Nephron (organoid): ENCODE results near the gene ARTN.

Experiments
- H3K27ac Mint-ChIP-seq, 3 experiments: 2 replicates each; pipeline ENCODE4 v1.8.0; 2020; ENCODE audit warnings: mixed read lengths in 3 of 3, mild to moderate bottlenecking in 2 of 3, moderate library complexity in 1 of 3
- H3K27me3 Mint-ChIP-seq: 2 replicates; pipeline ENCODE4 v1.8.0; 2021; ENCODE audit warnings: low read depth, mild to moderate bottlenecking, moderate library complexity, mixed read lengths
- H3K36me3 Mint-ChIP-seq: 2 replicates; pipeline ENCODE4 v1.8.0; 2020; ENCODE audit warnings: low read depth, mixed read lengths
- H3K4me1 Mint-ChIP-seq: 2 replicates; pipeline ENCODE4 v1.8.0; 2020; ENCODE audit warnings: mixed read lengths
- H3K4me3 Mint-ChIP-seq, 3 experiments: 2 replicates each; pipeline ENCODE4 v1.8.0; 2020; ENCODE audit warnings: mild to moderate bottlenecking in 3 of 3, mixed read lengths in 3 of 3, moderate library complexity in 2 of 3
- H3K9me3 Mint-ChIP-seq: 2 replicates; pipeline ENCODE4 v1.8.0; 2020; ENCODE audit warnings: mixed read lengths
- CTCF ChIP-seq, 3 experiments: fragments of 200-600 bp; sonication (generic); IDR thresholded peaks; one replicate each; pipeline ENCODE4 v1.5.0; 2021; ENCODE audit warnings: antibody characterized with exemption in 3 of 3; ENCODE audit not compliant: unreplicated experiment in 3 of 3

ARTN gene

DNA sequence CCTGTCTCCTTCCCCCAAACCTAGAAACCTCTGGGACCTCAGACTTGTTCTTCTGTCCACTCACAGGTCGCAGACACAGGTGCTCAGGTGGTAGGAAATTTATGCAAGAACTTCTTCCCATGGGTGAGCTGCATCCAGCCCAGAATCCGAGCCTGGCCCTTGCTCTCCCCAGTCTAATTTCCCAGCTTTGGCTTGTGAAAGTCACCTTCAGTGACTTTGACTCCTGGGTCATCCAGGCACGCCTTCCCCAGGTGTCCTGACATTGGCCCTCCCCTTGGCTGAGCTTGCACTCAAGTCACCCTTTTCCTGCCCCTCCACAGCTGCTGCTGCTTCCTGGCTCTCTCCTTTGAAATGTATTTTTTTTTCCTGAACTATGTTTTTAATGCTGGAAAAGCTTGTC is 19.8 kb downstream of the ARTN start:
- no peak for TF ChIP-seq CTCF (IDR thresholded peaks at IDR 0.05; ENCODE audit: unreplicated experiment in 3 of 3)
- Mint-ChIP-seq H3K4me1 (peaks cover 52% of the 10 kb centered on the region), H3K4me3 (no peak overlapping the region), H3K27ac (peak overlapping the region in 1 of 3 experiments; percentile 40), H3K27me3 (no peaks in the 10 kb centered on the region), H3K36me3 (peaks cover 19% of the 10 kb centered on the region), H3K9me3 (no peaks in the 10 kb centered on the region)

GRCh38 chr1:43954036-43954435 is 20.4 kb downstream of the ARTN start:
- Mint-ChIP-seq H3K4me1 (peaks cover 46% of the 10 kb centered on the region), H3K4me3 (no peak overlapping the region), H3K27ac (peak overlapping the region in 1 of 3 experiments; percentile 40), H3K9me3 (no peaks in the 10 kb centered on the region), H3K27me3 (no peaks in the 10 kb centered on the region), H3K36me3 (peaks cover 23% of the 10 kb centered on the region)
- no peak for TF ChIP-seq CTCF (IDR thresholded peaks at IDR 0.05; ENCODE audit: unreplicated experiment in 3 of 3)

- TF ChIP-seq CTCF (IDR thresholded peaks at IDR 0.05; ENCODE audit: unreplicated experiment in 3 of 3) = no peak
Measured at GRCh38 chr1:43956234-43956633, 22.6 kb downstream of the ARTN start.

DNA sequence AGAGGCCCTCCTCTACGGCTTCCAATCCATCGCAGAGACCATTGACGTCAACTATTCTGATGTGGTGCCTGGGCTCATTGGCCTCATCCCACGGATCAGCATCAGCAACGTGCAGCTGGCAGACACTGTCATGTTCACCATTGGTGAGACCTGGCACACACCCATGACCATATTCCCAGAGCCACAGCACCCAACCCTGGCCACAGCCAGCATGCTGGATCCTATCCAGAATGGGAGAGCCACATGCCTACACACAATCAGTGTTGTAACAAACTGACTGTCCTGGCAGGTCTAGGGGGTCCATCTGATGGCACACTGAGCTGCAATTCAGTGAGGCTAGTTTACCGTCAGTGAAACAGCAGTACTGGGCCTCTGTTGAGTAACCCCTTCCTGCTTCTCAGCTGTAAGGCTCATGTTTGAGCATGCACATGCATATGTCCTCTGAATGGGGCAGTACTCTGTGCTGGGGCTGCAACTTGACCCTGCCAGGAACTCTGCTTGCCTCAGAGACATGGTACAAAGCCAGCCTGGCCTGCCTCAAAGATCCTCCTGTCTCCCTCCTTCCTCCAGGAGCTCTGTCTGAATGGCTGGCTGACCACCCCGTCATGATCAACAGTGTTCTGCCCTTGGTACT is 23.9 kb downstream of the ARTN start:
- no peak for TF ChIP-seq CTCF (IDR thresholded peaks at IDR 0.05; ENCODE audit: unreplicated experiment in 3 of 3)
- Mint-ChIP-seq H3K27me3 (no peaks in the 10 kb centered on the region), H3K4me1 (peaks cover 20% of the 10 kb centered on the region), H3K9me3 (no peaks in the 10 kb centered on the region), H3K27ac (no peak overlapping the region), H3K4me3 (no peak overlapping the region), H3K36me3 (peaks cover 27% of the 10 kb centered on the region)

More at GRCh38 chr1:43956234-43956633, 22.6 kb downstream of the ARTN start:
- no peaks in the 10 kb centered on the region for H3K27me3 Mint-ChIP-seq
- no peaks in the 10 kb centered on the region for H3K9me3 Mint-ChIP-seq
- no peak overlapping the region for H3K27ac Mint-ChIP-seq
- H3K4me3 Mint-ChIP-seq = no peak overlapping the region
- H3K36me3 Mint-ChIP-seq = peaks cover 21% of the 10 kb centered on the region
- H3K4me1 Mint-ChIP-seq = peaks cover 24% of the 10 kb centered on the region

DNA sequence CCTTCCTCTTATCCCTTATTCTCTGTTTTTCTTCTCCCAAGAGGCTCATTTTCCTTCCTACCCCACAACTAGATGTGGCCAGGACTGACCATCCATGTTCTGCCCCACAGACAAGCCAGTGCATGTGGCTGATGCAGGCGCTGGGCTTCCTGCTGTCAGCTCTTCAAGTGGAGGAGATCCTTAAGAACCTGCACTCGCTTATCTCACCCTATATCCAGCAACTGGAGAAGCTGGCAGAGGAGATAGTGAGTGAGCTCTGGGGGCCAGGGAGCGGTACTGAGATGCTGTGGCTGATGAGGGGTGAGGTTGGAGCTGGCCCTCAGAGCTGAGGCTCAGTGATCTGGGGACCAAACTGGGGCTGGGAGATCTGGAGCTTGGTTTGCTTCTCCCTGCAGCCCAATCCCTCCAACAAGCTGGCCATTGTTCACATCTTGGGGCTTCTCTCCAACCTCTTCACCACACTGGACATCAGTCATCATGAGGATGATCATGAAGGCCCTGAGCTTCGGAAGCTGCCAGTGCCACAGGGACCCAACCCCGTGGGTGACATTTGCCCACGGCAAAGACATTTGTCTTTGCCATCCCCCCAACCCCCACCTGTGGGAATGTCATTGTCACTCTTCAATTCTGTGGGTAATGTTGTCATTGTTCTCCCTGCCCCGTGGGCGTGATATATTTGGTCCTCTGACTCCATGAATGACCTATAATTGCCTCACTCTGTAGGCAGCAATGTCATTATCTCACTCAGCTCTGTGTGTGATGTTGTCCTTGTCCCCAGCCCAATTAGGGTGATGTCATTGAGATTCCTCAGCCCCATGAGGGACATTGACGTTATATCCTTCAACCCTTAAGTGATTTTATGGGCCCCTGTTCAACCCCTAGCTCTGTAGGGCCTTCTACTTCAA is 25.0 kb downstream of the ARTN start:
- Mint-ChIP-seq H3K27ac (no peak overlapping the region), H3K4me3 (no peak overlapping the region), H3K4me1 (peaks cover 9% of the 10 kb centered on the region), H3K27me3 (no peaks in the 10 kb centered on the region), H3K36me3 (peaks cover 29% of the 10 kb centered on the region), H3K9me3 (no peaks in the 10 kb centered on the region)
- TF ChIP-seq CTCF (IDR thresholded peaks at IDR 0.05; ENCODE audit: unreplicated experiment in 3 of 3) = no peak
